A673 (cell line): ENCODE results near the gene PDE4B. TPM values are rescaled to one million over a fixed set of nuclear protein-coding genes. Genes with fewer than 3 reads are reported as not detected.

Source experiments
- BruUV-seq: library from RNA; stranded (reverse); fragments of 400-500 nt; replicated peaks from 2 replicates; lab custom pipeline; 2021; lab: Mats Ljungman, UMichigan
- CTCF ChIA-PET: fragments of 300-600 bp; sonication (Branson Sonifier 250); formaldehyde crosslinking; loops from one replicate; lab custom pipeline; 2022; ENCODE audit warnings: antibody characterized with exemption; lab: Charles Lee
- POLR2A ChIA-PET: fragments of 300-600 bp; sonication (Branson Sonifier 250); formaldehyde crosslinking; loops from one replicate; lab custom pipeline; 2022; ENCODE audit warnings: antibody characterized with exemption; ENCODE audit not compliant: low non-redundant PET; lab: Charles Lee
- DNase-seq: peaks from one replicate; pipeline ENCODE4 v3.0.0-alpha.2; 2015; ENCODE audit warnings: low spot score
- H3K27ac ChIP-seq: fragments of 200-600 bp; sonication (generic); 2 replicates; pipeline ENCODE4 v1.5.1; 2016; ENCODE audit warnings: mixed run types, low read depth, mild to moderate bottlenecking, mixed read lengths, antibody characterized with exemption, low read length; ENCODE audit not compliant: poor library complexity, severe bottlenecking
- H3K27me3 ChIP-seq: fragments of 200-600 bp; sonication (generic); replicated peaks from 2 replicates; pipeline ENCODE4 v1.6.1; 2017; ENCODE audit warnings: mixed run types, low read depth, mild to moderate bottlenecking, mixed read lengths, antibody characterized with exemption, low read length; ENCODE audit not compliant: insufficient read depth, poor library complexity
- H3K36me3 ChIP-seq: fragments of 200-600 bp; sonication (generic); 2 replicates; pipeline ENCODE4 v1.6.1; 2016; ENCODE audit warnings: mixed run types, mild to moderate bottlenecking, mixed read lengths, antibody characterized with exemption, low read length; ENCODE audit not compliant: insufficient read depth, poor library complexity, severe bottlenecking
- H3K4me1 ChIP-seq: fragments of 200-600 bp; sonication (generic); 2 replicates; pipeline ENCODE4 v1.6.1; 2017; ENCODE audit warnings: mixed run types, mild to moderate bottlenecking, mixed read lengths, antibody characterized with exemption, low read length; ENCODE audit not compliant: insufficient read depth, poor library complexity, severe bottlenecking
- H3K4me3 ChIP-seq: fragments of 200-600 bp; sonication (generic); 2 replicates; pipeline ENCODE4 v1.5.1; 2016; ENCODE audit warnings: low read depth, mixed run types, mild to moderate bottlenecking, mixed read lengths, low read length; ENCODE audit not compliant: poor library complexity, severe bottlenecking
- H3K9me3 ChIP-seq: fragments of 200-600 bp; sonication (generic); 2 replicates; pipeline ENCODE4 v1.6.1; 2016; ENCODE audit warnings: mixed run types, low read depth, mild to moderate bottlenecking, mixed read lengths, antibody characterized with exemption, low read length; ENCODE audit not compliant: poor library complexity, severe bottlenecking
- CTCF ChIP-seq: fragments of 300-800, 200-600 bp; sonication (generic); conservative IDR thresholded peaks from 2 replicates; pipeline ENCODE4 v1.5.1; 2017; ENCODE audit warnings: low read depth, mild to moderate bottlenecking, antibody characterized with exemption, low read length, moderate library complexity, mixed read lengths
- EZH2 ChIP-seq: fragments of 200-600 bp; sonication (generic); IDR thresholded peaks from 2 replicates; pipeline ENCODE4 v1.6.1; 2017; ENCODE audit warnings: borderline replicate concordance, low read depth, mild to moderate bottlenecking, mixed read lengths, antibody characterized with exemption, low read length; ENCODE audit not compliant: poor library complexity, severe bottlenecking
- intact Hi-C: fragments of 100-400 bp; cut with micrococcal nuclease; formaldehyde crosslinking; loops from one replicate; pipeline ENCODE4 v1.10.0; 2022; ENCODE audit not compliant: unreplicated experiment
- total RNA-seq: library from RNA; stranded (reverse); gene quantifications from 2 replicates; pipeline ENCODE4 v1.2.3, GENCODE V29; 2021

Gene PDE4B
- total RNA-seq, 1 experiment from 2014 or later, result 20.0 TPM

GRCh38 chr1:65773391-65774123, 19.1 kb upstream of the PDE4B start:
- H3K4me3 ChIP-seq, result no peak overlapping the region
- BruUV-seq, result no TSS peak
- POLR2A ChIA-PET, result no interaction called here
- no peak overlapping the region for H3K27ac ChIP-seq
- H3K4me1 ChIP-seq, result no peaks in the 10 kb centered on the region
- no peaks in the 10 kb centered on the region for H3K27me3 ChIP-seq
- H3K9me3 ChIP-seq, result peaks cover 2% of the 10 kb centered on the region
- CTCF ChIA-PET, result no interaction called here
- H3K36me3 ChIP-seq, result no peaks in the 10 kb centered on the region
- TF ChIP-seq CTCF (no peak), EZH2 (no peak)
- no peak for DNase-seq
- intact Hi-C loops, result no loop called here

GRCh38 chr1:65788762-65789161, 3.9 kb upstream of the PDE4B start:
- POLR2A ChIA-PET, result no interaction called here
- BruUV-seq, result no TSS peak
- TF ChIP-seq CTCF, result no peak
- TF ChIP-seq EZH2, result no peak
- DNase-seq, result no peak
- Histone ChIP-seq H3K9me3 (no peaks in the 10 kb centered on the region), H3K27me3 (peaks cover 36% of the 10 kb centered on the region), H3K4me1 (no peaks in the 10 kb centered on the region), H3K27ac (no peak overlapping the region), H3K36me3 (no peaks in the 10 kb centered on the region), H3K4me3 (no peak overlapping the region)
- intact Hi-C loops, result no loop called here
- CTCF ChIA-PET, result no interaction called here

GRCh38 chr1:65791396-65791795, 1.3 kb upstream of the PDE4B start:
- no peak overlapping the region for H3K4me3 ChIP-seq
- TF ChIP-seq EZH2 (no peak), CTCF (no peak)
- no peak for DNase-seq
- POLR2A ChIA-PET, result no interaction called here
- BruUV-seq, result no TSS peak
- intact Hi-C loops, result no loop called here
- H3K27me3 ChIP-seq, result peaks cover 58% of the 10 kb centered on the region
- H3K9me3 ChIP-seq, result no peaks in the 10 kb centered on the region
- no peak overlapping the region for H3K27ac ChIP-seq
- H3K4me1 ChIP-seq, result no peaks in the 10 kb centered on the region
- no peaks in the 10 kb centered on the region for H3K36me3 ChIP-seq
- CTCF ChIA-PET, result no interaction called here
